Muscle of arm (tissue), 12 donors: ENCODE results near the gene SLC39A6. TPM values are rescaled to one million over a fixed set of nuclear protein-coding genes. Genes with fewer than 3 reads are reported as not detected.
"Not testable (repeated sequence)": the region's sequence is repeated elsewhere in the genome, so short reads cannot be mapped to it uniquely, and the experiment has no call there.

Experiments
- DNase-seq: peaks from one replicate; pipeline ENCODE4 v3.0.0-alpha.2; 2013
- polyA plus RNA-seq, 12 donors: library from polyadenylated mRNA; unstranded; fragments of 120-200 nt; gene quantifications; one replicate each; pipeline ENCODE4 v1.2.1, GENCODE V29; 2013; ENCODE audit not compliant: insufficient read length in 12 of 12

The SLC39A6 gene
- polyA plus RNA-seq, 12 donors, result 21.3 to 45.6 (median 36.3) TPM; not detected in 1

- no peak for DNase-seq
Measured at GRCh38 chr18:36107477-36107876, 21.7 kb downstream of the SLC39A6 start.

GRCh38 chr18:36104749-36105148 lies 24.4 kb downstream of the SLC39A6 start:
- no peak for DNase-seq

- no peak for DNase-seq
Measured at GRCh38 chr18:36101943-36102342, 27.2 kb downstream of the SLC39A6 start.

- DNase-seq, result no peak
Measured at GRCh38 chr18:36099311-36099710, 29.8 kb downstream of the SLC39A6 start.

GRCh38 chr18:36096955-36097354 lies 32.2 kb downstream of the SLC39A6 start:
- no peak for DNase-seq

GRCh38 chr18:36095936-36096519 lies 33.1 kb downstream of the SLC39A6 start:
- peak; percentile 24 for DNase-seq

- no peak for DNase-seq
Measured at GRCh38 chr18:36094431-36094830, 34.7 kb downstream of the SLC39A6 start.

- not testable (repeated sequence) for DNase-seq
Measured at GRCh38 chr18:36092116-36092515, 37.0 kb downstream of the SLC39A6 start.

GRCh38 chr18:36089001-36089400 lies 40.1 kb downstream of the SLC39A6 start:
- no peak for DNase-seq

- DNase-seq, result no peak
Measured at GRCh38 chr18:36088256-36088655, 40.9 kb downstream of the SLC39A6 start.

GRCh38 chr18:36086186-36086585 lies 43.0 kb downstream of the SLC39A6 start:
- no peak for DNase-seq

- no peak for DNase-seq
Measured at GRCh38 chr18:36085195-36085594, 43.9 kb downstream of the SLC39A6 start.

- no peak for DNase-seq
Measured at GRCh38 chr18:36083729-36084128, 45.4 kb downstream of the SLC39A6 start.

GRCh38 chr18:36081118-36081517 lies 48.0 kb downstream of the SLC39A6 start:
- not testable (repeated sequence) for DNase-seq

- DNase-seq, result no peak
Measured at GRCh38 chr18:36078751-36079529, 50.2 kb downstream of the SLC39A6 start.

- DNase-seq, result not testable (repeated sequence)
Measured at GRCh38 chr18:36077764-36078163, 51.4 kb downstream of the SLC39A6 start.

- DNase-seq, result no peak
Measured at GRCh38 chr18:36075862-36076587, 53.1 kb downstream of the SLC39A6 start.

- DNase-seq, result no peak
Measured at GRCh38 chr18:36074435-36074834, 54.7 kb downstream of the SLC39A6 start.

GRCh38 chr18:36073676-36074075 lies 55.5 kb downstream of the SLC39A6 start:
- no peak for DNase-seq

- DNase-seq, result not testable (repeated sequence)
Measured at GRCh38 chr18:36072406-36072805, 56.7 kb downstream of the SLC39A6 start.

GRCh38 chr18:36067055-36067957 lies 61.8 kb downstream of the SLC39A6 start, which contains the start of gene RPRD1A:
RPRD1A (minus strand) TSS chr18:36067559; CDS start chr18:36067404, 155 bp downstream.
- peak; percentile 94 for DNase-seq

GRCh38 chr18:36066686-36067054 lies 62.5 kb downstream of the SLC39A6 start:
- DNase-seq, result peak; percentile 7
